Superior temporal gyrus (tissue), 1 donor: Measurements from ENCODE around the gene RPS2.
"Not testable (repeated sequence)": the region's sequence is repeated elsewhere in the genome, so short reads cannot be mapped to it uniquely, and the experiment has no call there.

Source experiments
- DNase-seq: peaks from one replicate; pipeline ENCODE4 v3.0.0-alpha.2; 2016; ENCODE audit errors: extremely low spot score

The RPS2 gene

DNA sequence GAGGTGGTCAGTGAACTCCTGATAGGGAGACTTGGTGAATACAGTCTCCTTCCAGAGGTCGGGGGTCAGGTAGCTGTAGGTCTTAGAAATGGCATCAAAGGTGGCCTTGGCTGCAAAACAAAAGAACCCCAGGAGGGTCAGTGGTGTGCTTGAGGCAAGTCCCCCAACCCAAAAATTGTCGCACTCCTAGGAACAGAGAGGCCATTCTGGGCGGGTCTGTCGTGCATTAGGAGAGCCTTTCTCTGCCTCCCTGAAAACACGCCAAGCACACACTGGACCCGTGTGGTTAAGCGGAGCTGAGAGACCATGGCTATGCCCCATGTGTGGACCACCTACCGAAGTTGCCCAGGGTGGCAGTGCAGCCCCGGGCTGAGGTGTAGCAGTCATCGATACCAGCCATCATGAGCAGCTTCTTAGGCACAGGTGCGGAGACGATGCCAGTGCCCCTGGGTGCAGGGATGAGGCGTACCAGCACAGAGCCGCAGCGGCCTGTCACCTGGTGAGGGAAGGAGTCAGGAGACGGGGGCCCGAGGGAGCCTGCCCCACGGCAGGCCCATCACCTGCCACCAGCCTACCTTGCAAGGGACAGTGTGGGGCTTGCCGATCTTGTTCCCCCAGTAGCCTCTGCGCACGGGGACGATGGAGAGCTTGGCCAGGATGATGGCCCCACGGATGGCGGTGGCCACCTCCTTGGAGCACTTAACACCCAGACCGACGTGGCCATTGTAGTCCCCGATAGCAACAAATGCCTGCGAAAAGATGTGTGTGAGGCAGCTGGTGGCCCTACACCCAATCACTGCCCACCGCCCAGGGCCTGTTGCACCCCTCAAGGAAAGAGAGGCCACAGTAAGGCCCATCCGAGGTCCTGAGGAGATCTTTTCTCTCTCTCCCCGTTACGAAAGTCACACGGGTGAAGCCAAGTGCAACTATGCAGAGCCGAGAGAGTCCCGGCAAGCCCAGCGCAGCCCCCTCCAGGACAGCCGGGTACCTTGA is 2.2 kb downstream of the RPS2 start:
- not testable (repeated sequence) for DNase-seq

- no peak for DNase-seq
Measured at GRCh38 chr16:1961651-1962067, 3.0 kb downstream of the RPS2 start.

- no peak for DNase-seq
Measured at GRCh38 chr16:1960665-1961630, 3.7 kb downstream of the RPS2 start.

DNA sequence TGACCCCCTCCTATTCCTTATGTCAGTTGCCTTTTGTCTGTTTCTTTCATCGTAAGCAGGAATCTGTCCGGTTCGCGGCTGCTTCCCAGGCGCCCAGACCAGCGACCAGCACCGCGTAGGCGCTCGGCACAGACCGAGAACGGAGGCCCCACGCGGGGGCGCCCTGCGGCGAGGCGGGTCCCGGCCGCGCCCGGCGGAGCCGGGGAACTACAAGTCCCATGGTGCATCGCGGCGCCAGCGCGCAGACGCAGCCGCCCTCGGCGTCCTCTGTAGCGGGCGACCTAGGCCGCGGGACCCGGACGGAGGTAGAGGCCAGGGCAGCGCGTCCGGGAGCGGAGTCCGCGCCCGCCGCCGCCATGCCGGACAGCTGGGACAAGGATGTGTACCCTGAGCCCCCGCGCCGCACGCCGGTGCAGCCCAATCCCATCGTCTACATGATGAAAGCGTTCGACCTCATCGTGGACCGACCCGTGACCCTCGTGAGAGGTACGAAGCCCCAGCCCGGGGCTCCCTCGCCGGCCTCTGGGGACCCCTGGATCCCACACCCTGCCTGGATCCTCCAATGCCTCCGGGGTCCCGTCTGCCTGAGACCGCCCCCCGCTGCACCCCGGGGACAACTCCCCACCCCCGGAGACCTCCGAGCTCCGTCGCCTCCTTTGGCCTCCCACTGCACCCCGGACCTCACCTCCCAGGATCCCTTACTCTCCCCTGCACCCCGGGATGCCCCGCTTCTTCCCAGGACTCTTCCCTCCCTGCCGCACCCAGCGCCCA is 5.2 kb downstream of the RPS2 start, which contains the start of gene NDUFB10:
Gene NDUFB10 (plus strand): TSS at position 270 of the 771 bp plus-strand sequence. CDS start 87 bp downstream, at position 357.
- peak; percentile 92 for DNase-seq

DNA sequence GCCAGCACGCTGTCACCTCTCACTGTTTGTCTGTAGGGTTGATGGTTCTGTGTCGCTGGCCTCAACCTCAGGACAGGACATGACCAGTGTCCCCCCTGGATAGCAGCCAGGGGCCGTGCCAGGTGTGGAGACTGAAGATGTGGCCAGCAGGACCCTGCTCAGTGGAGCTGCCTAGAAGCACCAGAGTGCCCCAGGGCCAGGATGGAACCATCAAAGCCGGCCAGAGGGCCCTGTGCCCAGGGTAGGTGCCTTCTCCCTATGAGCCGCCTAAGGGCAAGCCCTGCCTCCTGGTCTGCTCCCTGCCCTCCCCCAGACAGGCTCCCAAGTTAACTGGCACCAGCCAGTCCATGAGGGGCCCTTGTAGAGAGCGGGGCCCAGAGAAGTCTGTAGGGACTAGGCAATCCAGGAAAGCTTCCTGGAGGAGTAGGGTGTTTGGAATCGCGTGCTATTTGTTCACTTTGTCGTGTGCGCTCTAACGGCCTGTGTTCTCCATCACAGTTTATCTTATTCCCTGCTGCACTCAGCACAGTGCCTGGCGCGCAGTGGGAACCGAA is 5.8 kb downstream of the RPS2 start:
- DNase-seq: no peak

DNA sequence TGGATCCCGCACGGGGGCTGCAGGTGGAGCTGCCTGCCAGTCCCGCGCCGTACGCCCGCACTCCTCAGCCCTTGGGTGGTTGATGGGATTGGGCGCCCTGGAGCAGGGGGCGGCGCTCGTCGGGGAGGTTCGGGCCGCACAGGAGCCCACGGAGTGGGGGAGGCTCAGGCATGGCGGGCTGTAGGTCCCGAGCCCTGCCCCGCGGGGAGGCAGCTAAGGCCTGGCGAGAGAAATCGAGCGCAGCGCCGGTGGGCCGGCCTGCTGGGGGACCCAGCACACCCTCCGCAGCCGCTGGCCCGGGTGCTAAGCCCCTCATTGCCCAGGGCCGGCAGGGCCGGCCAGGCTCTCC is 6.5 kb downstream of the RPS2 start:
- DNase-seq: not testable (repeated sequence)

- not testable (repeated sequence) for DNase-seq
Measured at GRCh38 chr16:1957434-1958142, 7.0 kb downstream of the RPS2 start.

DNA sequence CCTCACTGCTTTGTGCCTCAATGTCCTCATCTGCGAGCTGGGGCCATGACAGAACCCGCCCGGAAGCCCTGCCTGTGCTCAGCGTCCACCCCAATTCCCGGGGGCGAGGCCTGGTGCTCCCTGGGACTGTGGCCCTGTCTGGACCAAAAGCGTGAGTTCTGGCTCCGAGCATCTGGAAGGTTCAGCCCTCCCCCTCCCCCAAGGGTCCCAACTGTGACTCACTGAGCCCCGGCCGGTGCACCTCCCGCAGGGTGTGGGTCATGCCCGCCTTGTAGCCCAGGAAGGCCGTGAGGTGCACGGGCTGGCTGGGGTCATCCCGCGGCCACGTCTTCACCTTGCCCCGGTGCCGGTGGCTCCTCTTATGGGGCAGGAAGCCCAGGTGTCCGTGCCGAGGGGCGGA is 10.9 kb downstream of the RPS2 start:
- DNase-seq: no peak

- no peak for DNase-seq
Measured at GRCh38 chr16:1950559-1950958, 14.1 kb downstream of the RPS2 start.

- DNase-seq: no peak
Measured at GRCh38 chr16:1950047-1950446, 14.6 kb downstream of the RPS2 start.

GRCh38 chr16:1949507-1949906 is 15.1 kb downstream of the RPS2 start:
- DNase-seq: no peak

DNA sequence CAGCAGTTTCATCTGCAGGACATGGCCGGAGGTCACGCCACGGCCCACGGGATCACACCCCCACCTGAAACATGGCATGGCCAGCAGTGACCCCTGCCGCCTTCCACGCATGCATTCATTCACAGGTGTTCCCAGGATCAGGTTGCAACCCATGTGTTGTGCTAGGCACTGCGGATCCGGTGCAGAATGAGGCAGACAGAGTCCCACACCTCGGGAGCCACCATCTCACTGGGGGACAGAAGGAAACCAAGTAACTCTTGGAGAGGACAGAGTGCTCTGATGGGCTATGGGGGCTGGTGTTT is 17.3 kb downstream of the RPS2 start:
- DNase-seq: no peak

GRCh38 chr16:1946495-1947368 is 17.9 kb downstream of the RPS2 start:
- DNase-seq: no peak

DNA sequence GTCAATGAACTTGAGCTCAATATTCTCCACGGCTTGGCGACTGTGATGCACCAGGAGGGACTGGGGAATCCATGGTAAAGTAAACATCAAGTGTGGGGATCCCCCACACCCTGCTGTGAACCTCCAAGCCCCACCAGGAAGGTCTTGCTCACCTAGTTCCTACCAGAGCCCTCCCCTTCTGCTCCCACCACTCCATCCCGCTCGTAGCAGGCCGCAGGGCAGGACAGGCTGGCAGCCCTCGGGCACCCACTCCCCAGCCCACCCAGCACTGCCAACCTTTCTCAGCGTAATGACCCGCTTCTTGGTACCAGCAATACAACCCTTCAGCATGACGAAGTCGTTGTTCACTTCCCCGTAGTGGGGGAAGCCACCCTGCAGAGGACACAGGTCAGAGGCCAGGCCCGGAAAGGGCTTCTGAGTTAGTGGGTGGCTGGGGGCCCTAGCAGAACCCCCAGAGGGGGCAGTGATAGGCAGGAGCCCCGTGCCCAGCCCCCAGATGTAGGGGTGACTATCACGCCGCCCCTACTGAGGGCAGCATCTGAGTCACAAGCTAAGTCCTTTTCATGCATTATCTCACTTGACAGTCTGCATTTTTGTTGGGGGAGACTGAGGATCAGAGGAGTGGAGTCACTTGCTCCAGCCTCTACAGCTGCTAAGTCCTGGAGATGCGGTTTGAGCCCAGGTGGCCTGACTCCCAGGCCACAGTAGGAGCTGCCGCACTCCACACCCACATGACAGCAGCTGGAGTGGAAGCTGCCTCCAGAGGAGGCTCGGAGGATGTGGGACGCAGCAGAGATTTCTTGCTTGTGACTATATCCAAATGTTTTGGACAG is 18.9 kb downstream of the RPS2 start:
- DNase-seq: no peak

- no peak for DNase-seq
Measured at GRCh38 chr16:1944612-1945199, 19.9 kb downstream of the RPS2 start.

- peak; percentile 98 for DNase-seq
Measured at GRCh38 chr16:1942810-1943726, 21.6 kb downstream of the RPS2 start, which contains the start of gene MSRB1. MSRB1 (minus strand) TSS chr16:1943199; CDS start chr16:1943156, 43 bp downstream.
